HEK293T (cell line): ENCODE measurements around the gene GPR55.

Experiments used
- CTCF ChIA-PET: fragments of 350-600 bp; formaldehyde crosslinking; extraction: SDS; loops from one replicate; lab custom pipeline; 2021; ENCODE audit warnings: antibody characterized with exemption, inconsistent platforms; lab: Yijun Ruan, JAX
- POLR2A ChIA-PET: fragments of 350-600 bp; formaldehyde crosslinking; extraction: SDS; loops from one replicate; lab custom pipeline; 2020; ENCODE audit warnings: antibody characterized with exemption, inconsistent platforms; lab: Yijun Ruan, JAX
- DNase-seq: peaks from one replicate; pipeline ENCODE4 v3.0.0; 2012; ENCODE audit warnings: mixed read lengths; ENCODE audit errors: extremely low spot score
- ARNT ChIP-seq: fragments of 450-650 bp; IDR thresholded peaks from 2 replicates; pipeline ENCODE4 v1.6.1; 2017; ENCODE audit warnings: mild to moderate bottlenecking
- BHLHE40 ChIP-seq: fragments of 450-650 bp; IDR thresholded peaks from 2 replicates; pipeline ENCODE4 v1.6.1; 2016; ENCODE audit warnings: mild to moderate bottlenecking, moderate library complexity, borderline replicate concordance
- CTBP1 ChIP-seq: fragments of 450-650 bp; IDR thresholded peaks from 2 replicates; pipeline ENCODE4 v1.6.1; 2016; ENCODE audit warnings: borderline replicate concordance
- ELF4 ChIP-seq: fragments of 450-650 bp; IDR thresholded peaks from 2 replicates; pipeline ENCODE4 v1.6.1; 2017; ENCODE audit warnings: antibody characterized with exemption
- FOXA1 ChIP-seq: fragments of 450-650 bp; IDR thresholded peaks from 2 replicates; pipeline ENCODE4 v1.6.1; 2016; ENCODE audit warnings: mild to moderate bottlenecking
- FOXK2 ChIP-seq: fragments of 450-650 bp; IDR thresholded peaks from 2 replicates; pipeline ENCODE4 v1.6.1; 2016; ENCODE audit warnings: mild to moderate bottlenecking
- FOXM1 ChIP-seq: fragments of 450-650 bp; IDR thresholded peaks from 2 replicates; pipeline ENCODE4 v1.6.1; 2017; ENCODE audit warnings: mild to moderate bottlenecking, borderline replicate concordance
- HDGF ChIP-seq: fragments of 450-650 bp; IDR thresholded peaks from 2 replicates; pipeline ENCODE4 v1.6.1; 2017; ENCODE audit warnings: antibody characterized with exemption, borderline replicate concordance
- L3MBTL2 ChIP-seq: fragments of 450-650 bp; conservative IDR thresholded peaks from 2 replicates; pipeline ENCODE4 v1.6.1; 2016; ENCODE audit warnings: mild to moderate bottlenecking
- LEF1 ChIP-seq: fragments of 450-650 bp; IDR thresholded peaks from 2 replicates; pipeline ENCODE4 v1.6.1; 2017; ENCODE audit warnings: mild to moderate bottlenecking, borderline replicate concordance
- NFRKB ChIP-seq: fragments of 450-650 bp; IDR thresholded peaks from 2 replicates; pipeline ENCODE4 v1.6.1; 2016; ENCODE audit warnings: mild to moderate bottlenecking, moderate library complexity
- SP1 ChIP-seq: fragments of 450-650 bp; IDR thresholded peaks from 2 replicates; pipeline ENCODE4 v1.6.1; 2017
- SUZ12 ChIP-seq: fragments of 450-650 bp; IDR thresholded peaks from 2 replicates; pipeline ENCODE4 v1.6.1; 2016; ENCODE audit warnings: mild to moderate bottlenecking
- TARDBP ChIP-seq: fragments of 450-650 bp; IDR thresholded peaks from 2 replicates; pipeline ENCODE4 v1.6.1; 2016
- ZNF384 ChIP-seq: fragments of 450-650 bp; IDR thresholded peaks from 2 replicates; pipeline ENCODE4 v1.6.1; 2016
- TF ChIP-seq, protein P1 (sequence below): fragments of 450-650 bp; IDR thresholded peaks from 2 replicates; pipeline ENCODE4 v1.6.1; 2016

GPR55 gene

DNA sequence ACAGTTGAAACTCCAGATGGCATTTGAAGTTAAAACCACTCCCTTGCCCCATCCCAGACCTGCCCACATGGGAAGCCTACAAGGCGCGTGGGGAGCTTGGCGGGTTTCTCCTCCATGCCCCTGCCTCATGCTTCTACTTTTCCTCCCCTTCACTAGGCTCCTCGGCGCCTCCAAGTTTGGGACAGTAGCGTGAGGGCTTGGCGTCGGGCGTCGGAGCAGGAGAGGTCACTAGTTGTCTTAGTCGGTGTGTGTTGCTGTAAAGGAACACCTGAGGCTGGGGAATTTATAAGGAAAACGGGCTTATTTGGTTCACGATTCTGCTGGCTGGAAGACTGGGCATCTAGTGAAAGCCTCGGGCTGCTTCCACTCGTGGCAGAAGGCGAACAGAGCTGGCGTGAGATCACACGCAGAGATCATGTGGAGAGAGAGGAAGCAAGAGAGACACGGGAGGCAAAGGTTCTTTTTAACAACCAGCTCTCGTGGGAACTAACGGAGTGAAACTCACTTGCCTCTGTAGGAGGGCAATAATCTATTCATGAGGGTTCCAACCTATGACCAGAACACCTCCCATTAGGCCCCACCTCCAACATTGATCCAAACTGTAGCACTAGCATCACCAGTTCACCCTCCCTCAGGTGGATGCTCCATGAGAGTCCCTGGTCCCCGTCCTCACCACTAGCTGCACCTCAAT, 35.0 kb downstream of the GPR55 start:
- no peak for TF ChIP-seq L3MBTL2
- no peak for TF ChIP-seq ZNF384
- no peak for TF ChIP-seq NFRKB
- TF ChIP-seq TARDBP = no peak
- TF ChIP-seq HDGF = no peak
- no peak for TF ChIP-seq ELF4
- no peak for TF ChIP-seq FOXM1
- no peak for TF ChIP-seq LEF1
- TF ChIP-seq, protein P1, sequence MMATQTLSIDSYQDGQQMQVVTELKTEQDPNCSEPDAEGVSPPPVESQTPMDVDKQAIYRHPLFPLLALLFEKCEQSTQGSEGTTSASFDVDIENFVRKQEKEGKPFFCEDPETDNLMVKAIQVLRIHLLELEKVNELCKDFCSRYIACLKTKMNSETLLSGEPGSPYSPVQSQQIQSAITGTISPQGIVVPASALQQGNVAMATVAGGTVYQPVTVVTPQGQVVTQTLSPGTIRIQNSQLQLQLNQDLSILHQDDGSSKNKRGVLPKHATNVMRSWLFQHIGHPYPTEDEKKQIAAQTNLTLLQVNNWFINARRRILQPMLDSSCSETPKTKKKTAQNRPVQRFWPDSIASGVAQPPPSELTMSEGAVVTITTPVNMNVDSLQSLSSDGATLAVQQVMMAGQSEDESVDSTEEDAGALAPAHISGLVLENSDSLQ = no peak
- TF ChIP-seq SUZ12 = no peak
- TF ChIP-seq ARNT = no peak
- TF ChIP-seq FOXA1 = no peak
- no peak for TF ChIP-seq BHLHE40
- TF ChIP-seq FOXK2 = no peak
- TF ChIP-seq CTBP1 = no peak
- TF ChIP-seq SP1 = no peak
- CTCF ChIA-PET = no interaction called here
- no peak for DNase-seq
- POLR2A ChIA-PET = no interaction called here

DNA sequence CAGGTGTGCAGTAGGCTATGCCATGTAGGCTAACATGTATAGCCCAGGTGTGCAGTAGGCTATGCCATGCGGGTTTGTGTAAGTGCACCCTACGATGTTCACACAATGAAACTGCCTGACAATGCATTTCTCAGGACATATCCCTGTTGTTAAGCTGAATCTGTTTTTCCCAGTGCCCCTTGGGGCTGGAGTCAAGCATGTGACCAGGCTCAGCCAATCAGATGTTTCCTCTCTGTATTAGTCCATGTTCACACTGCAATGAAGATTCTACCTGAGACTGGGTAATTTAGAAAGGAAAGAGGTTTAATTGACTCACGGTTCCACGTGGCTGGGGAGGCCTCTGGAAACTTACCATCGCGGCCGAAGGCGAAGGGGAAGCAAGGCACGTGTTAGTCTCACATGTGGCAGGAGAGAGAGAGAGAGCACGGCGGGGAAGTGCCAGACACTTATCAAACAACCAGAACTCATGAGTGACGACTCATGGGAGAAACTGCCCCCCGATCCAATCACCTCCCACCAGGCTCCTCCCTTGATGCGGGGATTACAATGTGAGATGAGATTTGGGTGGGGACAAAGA, 36.1 kb downstream of the GPR55 start:
- ChIA-PET POLR2A (no interaction called here), CTCF (interaction anchor here (0.8 kb wide), 1 partner anchor 98 kb away, joined by 3 read pairs; no protein-coding TSS in a partner anchor)
- DNase-seq = no peak
- TF ChIP-seq, protein P1 = no peak
- no peak for TF ChIP-seq NFRKB
- no peak for TF ChIP-seq FOXA1
- TF ChIP-seq ARNT = no peak
- TF ChIP-seq LEF1 = no peak
- no peak for TF ChIP-seq L3MBTL2
- TF ChIP-seq HDGF = no peak
- no peak for TF ChIP-seq TARDBP
- no peak for TF ChIP-seq FOXM1
- TF ChIP-seq ELF4 = no peak
- TF ChIP-seq ZNF384 = no peak
- TF ChIP-seq SP1 = no peak
- TF ChIP-seq SUZ12 = no peak

GRCh38 chr2:230887342-230887741, 37.7 kb downstream of the GPR55 start:
- DNase-seq = no peak
- POLR2A ChIA-PET = no interaction called here
- CTCF ChIA-PET = no interaction called here
- TF ChIP-seq FOXK2 = no peak
- TF ChIP-seq, protein P1 = peak; percentile 17; the same call in 1 of the 2 replicates

- ChIA-PET POLR2A (no interaction called here), CTCF (no interaction called here)
- TF ChIP-seq, protein P1 = no peak
- TF ChIP-seq LEF1 (no peak), HDGF (no peak), BHLHE40 (no peak), FOXM1 (no peak), SP1 (no peak), ELF4 (no peak), SUZ12 (no peak), ZNF384 (no peak), FOXK2 (no peak), FOXA1 (no peak)
- DNase-seq = no peak
Observed at GRCh38 chr2:230886671-230887071, 38.4 kb downstream of the GPR55 start.

DNA sequence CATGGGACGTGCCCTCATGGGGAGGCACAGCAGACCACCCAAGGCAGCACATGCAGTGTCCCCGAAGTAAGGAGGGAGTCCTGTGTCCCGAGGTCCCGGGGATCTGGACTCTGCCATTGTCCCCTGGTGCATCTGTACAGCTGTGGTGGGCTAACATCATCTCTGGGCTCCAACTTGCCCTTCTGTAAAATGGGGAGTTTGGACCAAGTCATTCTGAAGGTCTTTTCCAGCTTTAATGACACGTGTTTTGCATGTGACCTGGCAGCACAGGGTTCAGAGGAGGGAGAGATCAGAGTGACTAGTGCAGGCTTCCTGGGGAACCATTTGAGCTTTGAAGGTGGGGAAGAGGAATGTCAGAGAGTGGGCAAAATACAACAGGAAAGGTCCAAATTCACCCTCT, 38.8 kb downstream of the GPR55 start:
- POLR2A ChIA-PET = no interaction called here
- DNase-seq = no peak
- TF ChIP-seq ZNF384 = no peak
- TF ChIP-seq CTBP1 = no peak
- no peak for TF ChIP-seq SUZ12
- TF ChIP-seq ARNT = no peak
- TF ChIP-seq FOXA1 = no peak
- TF ChIP-seq SP1 = no peak
- no peak for TF ChIP-seq L3MBTL2
- no peak for TF ChIP-seq FOXK2
- no peak for TF ChIP-seq HDGF
- TF ChIP-seq BHLHE40 = no peak
- TF ChIP-seq TARDBP = no peak
- no peak for TF ChIP-seq ELF4
- TF ChIP-seq, protein P1 = no peak
- TF ChIP-seq NFRKB = no peak
- no peak for TF ChIP-seq LEF1
- CTCF ChIA-PET = no interaction called here
